ENCODE results near the gene RTL10.

RTL10 gene

GRCh38 chr22:19854778-19855503, at the start of gene RTL10, which contains the start of gene GNB1L:
Gene RTL10 (minus strand): TSS chr22:19854874. CDS start chr22:19852261, 2,613 bp downstream.
Gene GNB1L (minus strand): TSS chr22:19854874. CDS start chr22:19821355, 33,519 bp downstream.
- FAIRE-seq = no peak

GRCh38 chr22:19904174-19904856, 49.6 kb upstream of the RTL10 start:
- FAIRE-seq = no peak

GRCh38 chr22:19903513-19903912, 48.8 kb upstream of the RTL10 start:
- FAIRE-seq = no peak

GRCh38 chr22:19903031-19903430, 48.4 kb upstream of the RTL10 start:
- FAIRE-seq = no peak

- FAIRE-seq = no peak
Measured at GRCh38 chr22:19902245-19902715, 47.6 kb upstream of the RTL10 start.

GRCh38 chr22:19901577-19902244, 47.0 kb upstream of the RTL10 start:
- no peak for FAIRE-seq

GRCh38 chr22:19900707-19901436, 46.2 kb upstream of the RTL10 start:
- FAIRE-seq = no peak

GRCh38 chr22:19898831-19899567, 44.3 kb upstream of the RTL10 start:
- FAIRE-seq = no peak

- no peak for FAIRE-seq
Measured at GRCh38 chr22:19898145-19898544, 43.5 kb upstream of the RTL10 start.

- no peak for FAIRE-seq
Measured at GRCh38 chr22:19897726-19898125, 43.1 kb upstream of the RTL10 start.

GRCh38 chr22:19896665-19897355, 42.1 kb upstream of the RTL10 start:
- FAIRE-seq = no peak

- no peak for FAIRE-seq
Measured at GRCh38 chr22:19895160-19895849, 40.6 kb upstream of the RTL10 start.

GRCh38 chr22:19893363-19893762, 38.7 kb upstream of the RTL10 start:
- no peak for FAIRE-seq

- no peak for FAIRE-seq
Measured at GRCh38 chr22:19892925-19893324, 38.3 kb upstream of the RTL10 start.

- FAIRE-seq = no peak
Measured at GRCh38 chr22:19892257-19892879, 37.7 kb upstream of the RTL10 start.

GRCh38 chr22:19891317-19892256, 36.9 kb upstream of the RTL10 start:
- no peak for FAIRE-seq

- no peak for FAIRE-seq
Measured at GRCh38 chr22:19890502-19891316, 36.0 kb upstream of the RTL10 start.

GRCh38 chr22:19889951-19890350, 35.3 kb upstream of the RTL10 start:
- FAIRE-seq = no peak

All from colon (tissue), 2 donors.